CD1c-positive myeloid dendritic cell (primary cell): ENCODE measurements around the gene TBCC.

ENCODE experiments used
- DNase-seq: peaks from one replicate; pipeline ENCODE4 v3.0.0-alpha.2; 2016; ENCODE audit errors: extremely low spot score

Gene TBCC

DNA sequence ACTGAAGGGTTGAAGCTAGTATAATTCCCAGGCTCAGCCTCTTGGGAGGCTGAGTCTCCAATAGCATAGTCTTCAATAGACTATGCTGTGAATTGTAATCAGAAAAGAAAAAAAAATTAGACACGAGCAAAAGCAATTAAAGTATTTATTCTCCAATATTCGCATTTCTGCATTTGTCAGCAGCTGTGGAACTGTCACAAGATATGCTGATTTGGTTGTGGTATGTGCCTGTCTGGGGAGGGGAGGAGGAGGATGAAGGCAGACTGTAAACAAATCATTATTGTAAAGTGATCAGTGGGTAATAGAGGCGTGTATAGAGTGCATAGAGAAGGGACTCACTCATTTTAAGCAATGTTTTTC is 25.8 kb upstream of the TBCC start:
- no peak for DNase-seq

DNA sequence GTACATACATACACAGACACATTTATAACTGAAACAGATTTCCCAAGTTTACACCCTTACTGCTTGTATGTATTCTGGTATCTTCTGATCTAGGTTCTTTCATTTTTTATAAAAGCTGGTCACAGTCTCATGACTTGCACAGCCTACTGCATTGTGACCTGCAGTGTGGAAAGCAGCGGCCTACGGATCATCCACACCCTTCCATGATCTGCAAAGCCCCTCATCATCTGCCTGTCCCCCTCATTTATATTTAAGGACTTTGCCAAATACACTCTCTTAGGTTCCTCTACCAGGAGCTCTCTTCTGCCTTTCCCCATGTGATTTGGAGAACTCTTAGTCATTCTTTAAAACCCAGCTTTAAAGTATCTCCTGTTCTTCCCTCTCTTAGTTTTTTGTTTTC is 23.9 kb upstream of the TBCC start:
- no peak for DNase-seq

DNA sequence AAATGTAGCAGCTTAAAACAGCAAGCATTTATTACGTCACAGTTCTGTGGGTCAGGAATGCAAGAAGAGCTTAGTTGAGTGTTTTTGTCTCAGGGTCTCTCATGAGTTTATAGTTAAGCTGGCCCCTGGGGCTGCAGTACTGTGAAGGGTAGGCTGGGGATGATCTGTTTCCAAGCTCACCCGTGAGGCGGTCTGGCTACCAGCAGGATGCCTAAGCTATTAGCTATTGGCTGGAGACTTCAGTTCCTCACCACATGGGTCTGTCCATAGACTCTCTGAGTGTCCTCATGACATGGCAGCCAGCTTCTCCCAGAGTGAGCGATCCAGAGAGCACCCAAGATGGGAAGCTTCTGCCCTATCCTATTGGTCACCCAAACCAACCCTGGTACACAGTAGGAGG is 23.1 kb upstream of the TBCC start:
- DNase-seq = no peak

DNA sequence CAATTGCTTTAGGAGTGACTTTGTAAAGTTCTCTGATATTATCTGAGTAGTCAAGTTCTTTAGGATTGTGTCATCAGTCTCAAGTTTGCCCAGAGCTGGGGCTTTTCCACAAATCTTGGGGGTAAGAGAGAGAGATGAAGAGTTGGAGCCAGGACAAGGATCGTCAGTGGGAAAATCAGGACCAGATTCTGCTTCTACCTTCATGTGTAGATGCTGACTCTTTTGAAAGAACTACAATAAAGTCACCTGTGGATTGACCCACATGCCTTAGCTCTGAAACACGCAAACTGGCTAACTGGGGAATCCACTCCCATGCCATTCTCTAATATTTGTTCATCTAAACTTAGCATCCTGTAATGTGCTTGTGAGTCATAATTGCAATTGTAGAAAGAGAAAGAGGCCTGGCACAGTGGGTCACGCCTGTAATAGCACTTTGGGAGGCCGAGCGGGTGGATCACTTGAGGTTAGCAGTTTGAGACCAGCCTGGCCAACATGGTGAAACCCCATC is 20.3 kb upstream of the TBCC start:
- no peak for DNase-seq

DNA sequence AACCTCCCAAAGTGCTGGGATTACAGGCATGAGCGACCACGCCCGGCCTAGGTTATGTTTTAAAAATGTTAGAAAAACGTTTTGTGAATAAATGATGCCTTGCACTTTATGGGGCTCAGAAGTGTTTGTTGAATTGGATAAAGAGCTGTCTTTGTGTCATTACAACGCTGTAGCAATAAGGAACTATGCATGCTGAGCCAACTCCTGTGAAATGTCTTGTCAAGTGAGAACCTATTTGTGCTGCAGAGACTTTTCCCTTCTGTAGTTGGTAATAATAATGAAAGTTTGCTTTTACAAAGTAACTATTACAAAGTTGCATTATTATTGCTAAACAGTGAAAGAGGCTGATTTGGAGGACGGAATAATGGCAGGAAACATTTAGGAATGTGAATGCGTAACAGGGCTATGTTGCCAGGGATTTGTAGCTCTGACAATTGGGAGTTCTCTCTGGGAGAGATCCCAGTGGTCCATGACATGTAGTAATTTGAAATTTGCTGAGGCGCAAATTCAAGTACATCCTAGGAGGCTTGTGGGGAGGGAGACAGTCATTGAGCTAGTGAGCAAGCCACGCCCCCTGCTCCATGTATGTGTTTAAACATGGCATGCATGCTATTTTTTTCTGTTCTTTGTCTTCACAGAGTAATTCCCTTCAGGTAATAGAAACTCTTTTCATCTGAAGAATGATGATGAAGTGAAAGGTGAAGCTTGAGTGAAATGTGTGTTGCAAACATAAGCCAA is 19.2 kb upstream of the TBCC start:
- no peak for DNase-seq

DNA sequence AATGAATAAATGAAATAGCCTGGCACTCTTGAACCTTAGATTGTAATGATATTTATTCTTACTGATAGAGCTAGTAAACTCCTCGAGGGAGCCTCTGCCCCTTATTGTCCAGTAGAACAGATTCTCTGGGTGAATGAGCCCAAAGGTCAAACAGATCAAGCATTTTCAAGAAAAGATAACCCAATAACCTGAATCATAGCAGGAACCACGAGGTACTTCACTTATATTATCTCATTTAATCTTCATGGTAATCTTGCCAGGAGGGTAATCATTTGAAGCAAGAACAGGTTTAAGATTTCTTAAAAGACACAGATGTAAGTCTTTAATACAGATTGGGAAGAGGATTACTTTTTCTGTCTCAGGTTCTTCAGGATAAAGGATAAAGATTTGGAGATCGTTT is 17.0 kb upstream of the TBCC start:
- no peak for DNase-seq

DNA sequence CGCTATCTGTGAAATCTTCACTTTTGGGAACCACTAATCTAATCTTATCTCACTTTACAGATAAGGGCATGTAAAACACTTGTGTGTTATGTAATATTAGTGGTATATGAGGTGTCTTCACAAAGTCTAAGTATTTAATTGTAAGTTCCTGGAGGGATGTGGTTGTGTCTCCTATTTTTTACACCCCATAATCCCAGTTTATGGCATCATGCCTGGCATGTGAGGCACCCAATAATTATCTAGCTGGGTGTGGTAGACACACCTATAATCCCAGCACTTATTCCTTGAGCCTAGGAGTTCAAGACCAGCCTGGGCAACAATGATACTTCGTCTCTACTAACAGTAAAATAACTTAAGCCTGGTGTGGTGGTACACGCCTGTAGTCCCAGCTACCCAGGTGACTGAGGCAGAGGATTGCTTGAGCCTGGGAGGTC is 16.5 kb upstream of the TBCC start:
- no peak for DNase-seq

DNA sequence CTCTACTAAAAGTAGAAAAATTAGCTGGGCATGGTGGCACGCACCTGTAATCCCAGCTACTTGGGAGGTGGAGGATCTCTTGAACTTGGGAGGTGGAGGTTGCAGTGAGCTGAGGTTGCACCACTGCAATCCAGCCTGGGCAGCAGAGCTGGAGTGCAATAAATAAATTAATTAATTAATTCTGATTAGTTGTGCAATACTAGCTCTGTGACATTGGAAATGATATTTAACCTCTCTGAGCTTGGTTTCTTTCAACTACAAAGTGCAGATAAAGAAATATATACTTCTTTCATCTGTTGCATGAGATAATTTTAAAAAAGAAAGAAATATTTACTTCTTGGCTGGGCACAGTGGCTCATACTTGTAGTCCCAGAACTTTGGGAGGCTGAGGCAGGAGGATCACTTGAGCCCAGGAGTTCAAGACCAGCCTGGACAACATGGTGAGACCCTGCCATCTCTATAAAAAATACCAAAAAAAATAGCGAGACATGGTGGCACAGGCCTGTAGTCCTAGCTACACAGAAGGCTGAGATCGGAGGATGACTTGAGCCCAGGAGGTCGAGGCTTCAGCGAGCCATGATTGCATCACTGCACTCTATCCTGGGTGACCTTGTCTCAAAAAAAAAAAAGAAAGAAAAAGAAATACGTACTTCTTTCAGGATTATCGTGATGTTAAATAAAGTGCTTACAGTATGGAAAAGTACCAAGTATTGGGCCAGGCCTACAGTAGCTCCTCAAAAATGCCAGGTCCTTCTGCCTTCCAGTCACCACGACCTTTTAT is 15.6 kb upstream of the TBCC start:
- no peak for DNase-seq

DNA sequence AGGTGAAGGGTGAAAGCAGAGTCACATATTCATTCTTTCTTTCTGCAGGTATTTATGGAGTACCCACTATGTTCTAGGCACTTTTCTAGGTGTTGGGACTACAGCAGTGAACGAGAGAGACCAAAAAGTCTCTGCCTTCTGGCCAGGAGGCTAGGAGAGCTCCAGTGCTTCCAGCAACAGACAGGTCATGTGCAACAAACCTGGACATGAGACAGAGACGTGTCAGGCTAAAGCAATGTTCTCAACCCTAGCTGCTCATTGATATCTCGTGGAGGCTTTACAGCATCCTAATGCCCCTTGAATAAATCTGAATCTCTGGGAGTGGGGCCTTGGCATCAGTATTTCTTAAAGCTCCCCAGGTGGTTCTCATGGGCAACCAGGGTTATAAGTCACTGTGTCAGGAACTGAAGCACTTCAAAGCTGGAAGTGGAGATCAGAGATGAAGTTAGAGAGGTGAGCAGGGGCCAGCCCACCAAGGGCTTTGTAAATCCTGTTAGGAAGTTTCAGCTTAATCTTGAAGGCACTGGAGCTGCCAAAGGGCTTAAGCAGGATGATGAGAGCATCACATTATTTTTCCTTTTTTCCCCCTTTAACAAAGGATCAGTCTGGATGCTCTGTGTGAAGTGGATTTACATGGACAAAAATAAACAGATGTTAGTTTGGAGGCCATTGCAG is 13.0 kb upstream of the TBCC start:
- no peak for DNase-seq

DNA sequence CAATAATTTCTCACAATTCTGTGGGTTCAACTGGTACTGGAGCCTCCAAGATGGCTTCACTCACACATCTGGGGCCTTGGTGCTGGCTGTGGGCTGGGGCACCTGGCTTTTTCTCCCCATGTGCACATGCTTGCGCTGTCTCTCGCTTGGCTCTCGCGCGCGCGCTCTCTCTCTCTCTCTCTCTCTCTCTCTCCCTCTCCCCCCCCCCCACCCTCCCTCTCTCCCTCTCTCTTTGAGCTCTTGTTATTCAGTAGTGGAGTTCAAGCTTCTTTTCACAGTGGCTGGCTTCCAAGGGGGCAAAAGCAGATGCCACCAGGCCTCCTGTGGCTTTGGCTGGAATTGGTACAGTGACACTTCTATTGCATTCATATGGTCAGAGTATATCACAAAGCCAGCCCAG is 10.8 kb upstream of the TBCC start:
- DNase-seq = no peak

DNA sequence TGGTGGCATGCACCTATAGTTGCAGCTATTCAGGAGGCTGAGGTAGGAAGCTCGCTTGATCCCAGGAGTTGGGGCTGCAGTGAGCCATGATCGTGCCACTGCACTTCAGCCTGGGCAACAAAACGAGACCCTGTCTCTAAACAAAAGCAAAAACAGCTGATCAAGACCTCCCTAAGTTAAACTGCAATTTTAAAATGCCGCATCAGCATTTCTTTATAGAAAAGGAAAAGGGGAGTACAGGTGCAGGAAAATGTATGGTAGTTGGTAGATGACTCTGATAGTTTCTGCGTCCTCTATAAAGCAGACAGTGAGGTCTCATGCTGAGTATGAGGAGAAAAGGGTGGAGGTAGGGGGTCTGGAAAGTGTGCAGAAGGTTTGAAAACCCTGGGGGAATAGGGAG is 8.9 kb upstream of the TBCC start:
- DNase-seq = no peak

DNA sequence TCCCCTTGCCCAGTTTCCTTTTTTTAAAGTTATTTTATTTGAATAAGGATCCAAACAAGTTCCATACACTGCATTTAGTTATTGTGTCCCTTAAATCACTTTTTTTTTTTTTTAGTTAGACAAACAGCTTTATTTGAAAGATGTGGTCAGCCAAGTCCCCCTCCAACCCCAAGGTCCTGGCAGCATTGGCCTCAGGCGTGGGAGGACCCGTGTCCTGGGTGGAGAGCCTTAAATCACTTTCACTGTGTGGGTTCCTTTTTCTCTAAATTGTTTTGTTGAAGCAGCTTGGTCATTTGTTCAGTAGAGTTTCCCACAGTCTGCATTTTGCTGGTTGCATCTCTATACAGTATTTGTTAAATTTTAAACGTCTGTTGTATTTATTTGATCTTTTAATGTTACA is 5.2 kb upstream of the TBCC start:
- peak; percentile 28 for DNase-seq

DNA sequence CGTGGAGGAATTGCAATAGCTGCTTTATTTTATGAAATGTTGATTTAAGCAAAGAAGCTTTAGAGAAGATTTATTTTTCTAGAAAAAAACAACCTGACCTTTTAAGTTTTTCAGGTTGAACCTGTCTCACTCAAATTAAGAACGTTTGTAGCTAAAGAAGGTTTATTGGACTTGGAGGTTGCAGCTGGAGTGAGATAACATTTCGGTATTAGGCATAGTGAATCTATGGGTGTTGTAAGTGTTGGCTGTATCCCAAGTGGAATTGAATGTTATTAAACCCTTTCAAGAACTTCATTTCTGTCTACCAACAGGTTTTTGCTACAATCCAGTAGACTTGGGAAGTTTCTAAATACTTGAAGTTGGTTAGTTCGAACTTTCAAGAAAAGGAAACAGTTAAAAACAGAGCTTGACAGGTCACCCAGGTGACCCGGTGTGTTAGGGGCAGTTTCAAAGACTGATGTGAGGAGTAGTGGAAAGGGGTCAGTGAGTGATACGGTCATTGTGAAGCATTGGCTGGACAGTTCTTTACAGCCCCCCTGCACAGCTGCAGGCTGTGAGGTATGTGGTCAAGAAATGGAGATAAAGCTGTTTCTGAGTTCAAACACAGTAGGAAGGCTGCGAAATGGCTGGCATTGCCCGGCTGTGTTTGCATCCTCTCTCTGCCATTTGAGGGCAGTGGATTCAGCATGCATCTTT is 2.4 kb upstream of the TBCC start:
- no peak for DNase-seq

DNA sequence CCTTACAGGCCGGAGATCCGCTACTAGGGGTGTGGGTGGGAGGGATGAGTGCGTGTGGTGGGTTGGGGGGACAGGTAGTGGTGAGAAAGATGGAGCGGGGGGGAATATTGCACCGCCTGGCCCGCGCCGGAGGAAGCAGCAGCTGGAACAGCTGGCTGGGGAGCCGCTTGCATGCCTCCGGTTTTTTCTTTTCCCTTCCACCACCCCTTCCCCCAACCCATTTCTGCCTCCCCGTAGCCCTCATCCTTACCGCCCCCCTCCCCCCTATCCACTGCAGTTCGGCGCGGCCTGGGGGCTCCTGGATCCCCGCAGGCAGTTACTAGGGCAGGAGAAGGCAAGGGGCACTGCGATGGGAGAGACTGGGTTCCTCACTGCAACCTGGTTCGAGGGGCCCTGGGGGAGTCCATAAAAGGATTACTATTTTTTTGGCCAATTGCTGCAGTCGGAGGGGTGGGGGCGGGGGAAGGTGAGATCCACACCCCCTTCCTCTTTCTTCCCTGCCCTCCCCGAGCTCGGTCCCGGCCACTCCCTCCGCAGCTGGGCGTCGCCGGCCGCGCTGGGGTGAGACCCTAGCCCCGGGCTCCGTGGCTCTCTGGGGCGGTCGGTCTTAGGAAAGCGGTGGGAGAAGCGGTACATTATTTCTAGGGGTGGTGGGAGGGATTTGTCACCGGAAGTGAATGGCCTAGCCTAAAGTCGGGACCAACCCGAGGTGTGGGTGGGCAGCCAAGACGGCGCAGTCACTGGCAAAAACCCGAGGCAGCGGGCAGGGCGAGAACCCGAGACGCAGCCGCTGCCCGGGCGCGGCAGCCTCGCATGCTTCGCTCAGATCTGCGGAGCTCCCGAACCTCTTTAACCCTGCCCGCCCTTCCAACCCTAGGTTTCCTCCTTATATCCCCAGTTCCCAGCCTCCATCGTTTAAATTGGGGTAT is 824 bp upstream of the TBCC start:
- DNase-seq = peak; percentile 88

DNA sequence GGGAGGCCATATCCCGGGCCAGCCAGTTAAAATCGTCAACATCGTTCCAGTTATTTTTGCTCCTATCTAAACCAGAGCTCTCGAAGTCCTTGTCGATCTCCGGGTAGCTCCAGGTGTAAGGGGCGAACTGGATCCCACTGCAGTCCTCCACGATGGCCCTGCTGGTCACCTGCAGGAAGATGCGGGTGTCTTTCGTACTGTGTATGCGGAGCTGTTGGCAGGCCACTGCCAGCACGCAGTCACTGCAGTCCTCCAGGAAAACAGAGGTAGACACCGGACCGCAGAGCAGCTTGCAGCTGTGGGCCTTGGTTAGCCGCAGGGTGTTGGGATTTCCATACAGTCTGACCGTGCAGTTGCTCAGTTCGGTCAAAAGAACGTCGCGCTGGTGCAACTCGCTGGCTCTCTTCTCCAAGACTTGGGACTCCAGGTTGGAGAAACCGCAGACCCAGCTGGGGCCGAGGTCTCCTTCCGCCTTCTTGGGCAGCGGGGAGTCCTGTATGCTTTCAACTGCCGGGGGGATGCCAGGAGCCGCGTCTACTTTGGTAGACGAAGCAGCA is 742 bp downstream of the TBCC start:
- no peak for DNase-seq

DNA sequence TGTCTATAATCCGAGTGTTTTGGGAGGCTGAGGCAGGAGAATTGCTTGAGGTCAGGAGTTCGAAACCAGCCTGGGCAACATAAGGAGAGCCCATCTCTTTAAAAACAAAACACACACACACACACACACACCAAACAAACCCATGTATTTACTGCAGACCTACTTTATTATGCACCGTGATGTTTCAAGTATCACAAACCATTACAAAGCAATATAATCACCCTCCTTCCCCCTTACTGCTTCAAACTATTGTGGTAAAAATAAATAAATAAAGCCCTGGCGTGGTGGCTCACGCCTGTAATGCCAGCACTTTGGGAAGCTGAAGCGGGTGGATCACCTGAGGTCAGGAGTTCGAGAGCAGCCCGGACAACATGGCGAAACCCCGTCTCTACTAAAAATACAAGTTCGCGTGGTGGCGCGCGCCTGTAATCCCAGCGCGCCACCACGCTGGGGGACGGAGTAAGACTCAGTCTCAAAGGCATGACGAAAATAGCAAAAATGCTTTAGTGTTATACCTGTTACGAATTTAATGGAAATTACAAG is 1.5 kb downstream of the TBCC start:
- no peak for DNase-seq

DNA sequence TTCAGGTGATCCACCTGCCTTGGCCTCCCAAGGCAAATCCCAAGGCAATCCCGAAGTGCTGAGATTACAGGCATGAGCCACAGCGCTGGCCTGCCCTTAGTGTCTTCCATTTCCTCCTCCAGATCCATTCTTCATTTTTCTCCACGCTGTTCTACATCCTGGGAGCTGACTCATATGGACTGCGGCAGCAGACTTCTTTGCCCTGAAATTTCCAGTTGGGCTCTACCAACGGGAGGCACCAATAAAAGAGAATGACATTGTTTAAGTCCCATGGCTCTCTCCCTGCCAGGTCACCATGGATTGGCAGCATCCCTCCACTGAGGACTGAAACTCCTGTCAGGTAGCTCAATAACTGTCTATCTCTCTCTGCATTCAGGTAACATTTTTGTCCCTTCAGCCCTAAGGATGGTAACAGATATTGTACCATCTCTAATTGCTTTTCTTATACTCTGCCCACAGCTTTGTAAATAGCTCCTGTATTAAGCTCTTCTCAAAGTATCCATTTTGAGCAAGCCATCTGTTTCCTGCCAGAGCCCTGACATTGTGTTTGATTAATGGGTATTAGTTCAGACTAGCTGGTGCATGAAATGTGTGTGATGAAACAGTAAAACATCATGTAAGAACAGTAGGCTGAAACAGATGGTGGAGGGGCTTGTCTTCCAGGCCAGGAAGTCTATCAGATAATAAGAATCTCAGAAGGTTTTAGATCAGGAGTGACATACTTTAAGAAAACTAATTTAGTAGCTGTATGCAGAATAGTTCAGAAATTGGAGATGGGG is 3.6 kb downstream of the TBCC start:
- no peak for DNase-seq

DNA sequence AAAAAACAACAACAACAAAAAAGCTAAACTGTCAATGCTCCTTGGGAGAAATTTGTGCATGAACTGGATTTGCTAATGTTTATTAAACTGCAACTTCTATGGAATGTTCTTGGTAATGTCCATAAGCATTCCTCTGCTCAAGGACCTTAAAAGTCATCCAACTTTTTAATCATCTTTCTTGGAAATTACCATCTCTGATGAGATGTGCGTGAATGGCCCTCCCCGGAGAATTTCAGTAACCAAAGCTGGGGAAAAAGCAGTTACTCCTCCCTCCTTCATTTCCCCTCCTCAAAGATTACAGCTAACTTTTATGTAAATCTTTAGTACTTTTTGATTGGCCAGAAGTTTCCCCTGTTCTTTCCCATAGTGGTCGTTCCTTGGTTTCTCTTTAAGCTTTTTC is 5.2 kb downstream of the TBCC start:
- DNase-seq = no peak

DNA sequence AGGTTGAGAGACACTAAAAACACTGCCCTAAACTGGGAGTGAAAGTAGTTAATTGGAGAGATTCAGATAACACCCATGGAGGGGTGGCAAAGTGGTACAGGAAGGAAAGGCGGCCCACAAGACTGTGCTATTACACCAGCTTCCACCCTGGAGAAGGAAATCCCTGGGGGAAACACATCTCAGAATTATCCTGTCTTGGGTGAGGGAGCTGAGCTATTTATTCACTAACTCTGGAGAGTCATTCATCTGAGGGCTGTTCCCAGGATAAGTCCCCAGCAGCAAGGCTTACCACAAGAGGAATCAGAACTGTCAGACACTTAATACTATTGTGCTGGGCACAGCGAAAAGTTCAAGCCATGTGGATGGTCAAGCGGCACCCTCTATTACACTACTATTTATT is 9.9 kb downstream of the TBCC start:
- no peak for DNase-seq
